IMR-90 (cell line): ENCODE results near the gene POLR1D. TPM values are rescaled to one million over a fixed set of nuclear protein-coding genes. Genes with fewer than 3 reads are reported as not detected.

ENCODE experiments used
- ATAC-seq: fragments of 200-7000 bp; cut with Tn5 transposase; 2 replicates; pipeline ENCODE4 v1.9.1; 2020; ENCODE audit warnings: low read depth, mild to moderate bottlenecking, moderate library complexity
- BruUV-seq: library from RNA; stranded (reverse); fragments of 400-500 nt; replicated peaks from 2 replicates; lab custom pipeline; 2021; lab: Mats Ljungman, UMichigan
- CTCF ChIA-PET: fragments of 300-600 bp; formaldehyde crosslinking; extraction: SDS; loops from one replicate; lab custom pipeline; 2021; ENCODE audit warnings: antibody characterized with exemption; lab: Yijun Ruan, JAX
- POLR2A ChIA-PET: fragments of 300-600 bp; sonication (Branson Sonifier 250); formaldehyde crosslinking; loops from one replicate; lab custom pipeline; 2022; ENCODE audit warnings: antibody characterized with exemption; ENCODE audit not compliant: unreplicated experiment; lab: Charles Lee
- DNase-seq: peaks from one replicate; pipeline ENCODE4 v3.0.0; 2013
- H2AFZ ChIP-seq: replicated peaks from 2 replicates; pipeline ENCODE3; 2013; ENCODE audit warnings: low read length, mild to moderate bottlenecking; ENCODE audit not compliant: poor library complexity
- H2AK5ac ChIP-seq: 2 replicates; pipeline ENCODE4 v1.6.1; 2013; ENCODE audit warnings: low read depth, low read length, inconsistent platforms
- H2AK9ac ChIP-seq: replicated peaks from 2 replicates; pipeline ENCODE3; 2013; ENCODE audit warnings: mild to moderate bottlenecking, low read depth, low read length, moderate library complexity; ENCODE audit not compliant: poor library complexity
- H2BK120ac ChIP-seq: 2 replicates; pipeline ENCODE4 v1.6.1; 2013; ENCODE audit warnings: low read depth, low read length, inconsistent platforms
- H2BK15ac ChIP-seq: 3 replicates; pipeline ENCODE4 v1.6.1; 2013; ENCODE audit warnings: low read depth, low read length, inconsistent platforms
- H2BK20ac ChIP-seq: 2 replicates; pipeline ENCODE4 v1.6.1; 2013; ENCODE audit warnings: low read depth, mild to moderate bottlenecking, inconsistent platforms, low read length, moderate library complexity
- H2BK5ac ChIP-seq: 2 replicates; pipeline ENCODE4 v1.6.1; 2013; ENCODE audit warnings: mild to moderate bottlenecking, low read depth, low read length, inconsistent platforms; ENCODE audit not compliant: poor library complexity, severe bottlenecking
- H3K14ac ChIP-seq: replicated peaks from 2 replicates; pipeline ENCODE4 v1.6.1; 2013; ENCODE audit warnings: low read depth, low read length, inconsistent platforms
- H3K18ac ChIP-seq: 2 replicates; pipeline ENCODE4 v1.6.1; 2013; ENCODE audit warnings: low read depth, low read length, control low read depth
- H3K23ac ChIP-seq: 2 replicates; pipeline ENCODE4 v1.6.1; 2013; ENCODE audit warnings: low read depth, low read length, inconsistent platforms
- H3K27ac ChIP-seq: 2 replicates; pipeline ENCODE4 v1.5.1; 2013; ENCODE audit warnings: mild to moderate bottlenecking, control low read depth, low read length; ENCODE audit not compliant: insufficient read depth
- H3K27me3 ChIP-seq: 2 replicates; pipeline ENCODE4 v1.6.1; 2013; ENCODE audit warnings: low read length; ENCODE audit not compliant: control insufficient read depth, insufficient read depth
- H3K36me3 ChIP-seq: 2 replicates; pipeline ENCODE4 v1.6.1; 2013; ENCODE audit warnings: low read length, mixed read lengths; ENCODE audit not compliant: control insufficient read depth, insufficient read depth
- H3K4ac ChIP-seq: 2 replicates; pipeline ENCODE4 v1.6.1; 2013; ENCODE audit warnings: low read depth, low read length, inconsistent platforms
- H3K4me1 ChIP-seq: 2 replicates; pipeline ENCODE4 v1.6.1; 2013; ENCODE audit warnings: low read length, mixed read lengths; ENCODE audit not compliant: control insufficient read depth, insufficient read depth
- H3K4me2 ChIP-seq: 2 replicates; pipeline ENCODE4 v1.6.1; 2013; ENCODE audit warnings: low read depth, mild to moderate bottlenecking, control low read depth, low read length, moderate library complexity
- H3K4me3 ChIP-seq: 2 replicates; pipeline ENCODE4 v1.5.1; 2013; ENCODE audit warnings: low read depth, mild to moderate bottlenecking, control low read depth, low read length, moderate library complexity; ENCODE audit not compliant: insufficient read depth
- H3K56ac ChIP-seq: 2 replicates; pipeline ENCODE4 v1.6.1; 2013; ENCODE audit warnings: low read length, inconsistent platforms; ENCODE audit not compliant: insufficient read depth; ENCODE audit errors: extremely low read depth
- H3K79me1 ChIP-seq, 2 experiments: 2 replicates each; pipeline ENCODE4 v1.6.1; 2013; ENCODE audit warnings: low read length in 2 of 2, inconsistent platforms in 1 of 2, low read depth in 1 of 2
- H3K9ac ChIP-seq: 2 replicates; pipeline ENCODE4 v1.6.1; 2013; ENCODE audit warnings: low read depth, low read length, control low read depth
- H3K9me1 ChIP-seq: 2 replicates; pipeline ENCODE4 v1.6.1; 2013; ENCODE audit warnings: low read length, inconsistent platforms; ENCODE audit not compliant: insufficient read depth
- H3K9me3 ChIP-seq: 2 replicates; pipeline ENCODE4 v1.6.1; 2013; ENCODE audit warnings: low read length; ENCODE audit not compliant: control insufficient read depth, insufficient read depth
- H4K20me1 ChIP-seq: 2 replicates; pipeline ENCODE4 v1.6.1; 2013; ENCODE audit warnings: low read length, inconsistent platforms; ENCODE audit not compliant: insufficient read depth
- H4K5ac ChIP-seq: 2 replicates; pipeline ENCODE4 v1.6.1; 2013; ENCODE audit warnings: mild to moderate bottlenecking, low read depth, low read length, control low read depth
- H4K8ac ChIP-seq, 2 experiments: 2 replicates each; pipeline ENCODE4 v1.6.1; 2013; ENCODE audit warnings: low read depth in 2 of 2, low read length in 2 of 2, control low read depth in 1 of 2, inconsistent platforms in 1 of 2
- H4K91ac ChIP-seq: 2 replicates; pipeline ENCODE4 v1.6.1; 2013; ENCODE audit warnings: low read depth, low read length, inconsistent platforms; ENCODE audit not compliant: insufficient read depth
- BHLHE40 ChIP-seq: fragments of 150-350 bp; IDR thresholded peaks from 2 replicates; pipeline ENCODE4 v1.6.1; 2016; ENCODE audit warnings: mild to moderate bottlenecking, low read depth, low read length
- CEBPB ChIP-seq: IDR thresholded peaks from 2 replicates; pipeline ENCODE4 v1.6.1; 2012; ENCODE audit warnings: low read depth, low read length, improper control_type of control experiment
- CHD1 ChIP-seq: IDR thresholded peaks from 2 replicates; pipeline ENCODE4 v1.6.1; 2012; ENCODE audit warnings: low read depth, low read length, improper control_type of control experiment
- CTCF ChIP-seq: conservative IDR thresholded peaks from 2 replicates; pipeline ENCODE4 v1.5.1; 2012; ENCODE audit warnings: mild to moderate bottlenecking, low read depth, low read length, improper control_type of control experiment
- ELK1 ChIP-seq: fragments of 150-350 bp; IDR thresholded peaks from 2 replicates; pipeline ENCODE4 v1.6.1; 2016; ENCODE audit warnings: low read depth, mild to moderate bottlenecking, low read length, moderate library complexity, borderline replicate concordance
- FOS ChIP-seq: fragments of 150-350 bp; IDR thresholded peaks from 2 replicates; pipeline ENCODE4 v1.6.1; 2016; ENCODE audit warnings: low read depth, low read length
- MAZ ChIP-seq: IDR thresholded peaks from 2 replicates; pipeline ENCODE4 v1.6.1; 2012; ENCODE audit warnings: low read depth, mild to moderate bottlenecking, low read length, improper control_type of control experiment, moderate library complexity, borderline replicate concordance
- MXI1 ChIP-seq: IDR thresholded peaks from 2 replicates; pipeline ENCODE4 v1.6.1; 2012; ENCODE audit warnings: low read depth, mild to moderate bottlenecking, low read length, moderate library complexity, borderline replicate concordance
- NFE2L2 ChIP-seq: fragments of 150-350 bp; IDR thresholded peaks from 2 replicates; pipeline ENCODE4 v1.6.1; 2016; ENCODE audit warnings: low read depth, mild to moderate bottlenecking, low read length
- POLR2A ChIP-seq: IDR thresholded peaks from 2 replicates; pipeline ENCODE4 v1.6.1; 2012; ENCODE audit warnings: mild to moderate bottlenecking, low read depth, low read length
- RAD21 ChIP-seq: IDR thresholded peaks from 2 replicates; pipeline ENCODE4 v1.6.1; 2012; ENCODE audit warnings: low read length, improper control_type of control experiment
- RCOR1 ChIP-seq: IDR thresholded peaks from 2 replicates; pipeline ENCODE4 v1.6.1; 2012; ENCODE audit warnings: mild to moderate bottlenecking, low read length, improper control_type of control experiment; ENCODE audit not compliant: insufficient replicate concordance
- RFX5 ChIP-seq: IDR thresholded peaks from 2 replicates; pipeline ENCODE4 v1.8.0; 2012; ENCODE audit warnings: low read depth, mild to moderate bottlenecking, low read length, moderate library complexity
- SMC3 ChIP-seq: fragments of 150-350 bp; IDR thresholded peaks from 2 replicates; pipeline ENCODE4 v1.6.1; 2016; ENCODE audit warnings: low read depth, mild to moderate bottlenecking, antibody characterized with exemption, low read length, moderate library complexity
- WGBS, 2 experiments: methylation state at CpG; one replicate each; pipeline versions ENCODE4 v1.1.5 to v1.1.7; 2013; ENCODE audit warnings: missing lambda C conversion rate in 2 of 2; ENCODE audit not compliant: insufficient read length in 1 of 2; ENCODE audit errors: extremely low coverage in 2 of 2; 5-methylcytosine and 5-hydroxymethylcytosine counted together
- dilution Hi-C: fragments of 300-500 bp; cut with HindIII; formaldehyde crosslinking; loops from one replicate; pipeline ENCODE4 v1.14.3; 2018; ENCODE audit warnings: low sequenced_read_pairs; ENCODE audit not compliant: unreplicated experiment
- in situ Hi-C: fragments of 300-500 bp; cut with MboI; formaldehyde crosslinking; loops from 3 replicates; pipeline ENCODE4 v1.14.3; 2019; ENCODE audit warnings: low sequenced_read_pairs, inconsistent platforms, mixed read lengths
- intact Hi-C: fragments of 100-400 bp; cut with micrococcal nuclease; formaldehyde crosslinking; loops from 2 replicates; pipeline ENCODE4 v1.10.0; 2022
- polyA plus RNA-seq, 3 experiments: library from polyadenylated mRNA; depleted of rRNA; stranded (reverse); fragments of >200 nt; gene quantifications; 2 replicates each; pipeline ENCODE4 v1.2.3, GENCODE V29; 2012; ENCODE audit warnings: low replicate concordance in 1 of 3
- total RNA-seq: library from RNA; depleted of rRNA; stranded (reverse); fragments of >200 nt; gene quantifications from 2 replicates; pipeline ENCODE4 v1.2.3, GENCODE V29; 2012
- TF ChIP-seq, protein P1 (sequence below): fragments of 150-350 bp; IDR thresholded peaks from 2 replicates; pipeline ENCODE4 v1.6.1; 2017; ENCODE audit warnings: mild to moderate bottlenecking, antibody characterized with exemption, low read length, low read depth

Gene POLR1D
- total and polyA plus RNA-seq, 2 of the 4 experiments (the other 2 are of a cell fraction), result 65.4 to 110 TPM

GRCh38 chr13:27595055-27595811, 26.5 kb upstream of the POLR1D start:
- Histone ChIP-seq H2AK5ac (no peak overlapping the region), H3K9me3 (no peaks in the 10 kb centered on the region), H3K4me3 (no peak overlapping the region), H2AK9ac (no peak overlapping the region), H3K4me2 (no peak overlapping the region), H3K14ac (no peak overlapping the region; the same call in 1 of the 2 replicates), H2BK120ac (no peak overlapping the region), H3K36me3 (no peaks in the 10 kb centered on the region), H3K23ac (no peak overlapping the region; the same call in 1 of the 2 replicates), H2BK15ac (no peak overlapping the region), H4K5ac (no peak overlapping the region), H3K79me1 (peaks cover 24 to 31% of the 10 kb centered on the region in 2 experiments; a peak in 3 of 4 replicates), H4K8ac (no peak overlapping the region), H3K27ac (no peak overlapping the region), H3K9ac (no peak overlapping the region), H2BK20ac (no peak overlapping the region), H3K27me3 (no peaks in the 10 kb centered on the region), H4K20me1 (no peaks in the 10 kb centered on the region), H3K4ac (no peak overlapping the region), H2AFZ (no peak overlapping the region), H4K91ac (no peak overlapping the region), H3K4me1 (0 out of 2 replicates have a peak, but pooled peaks cover 2% of the 10 kb centered on the region), H3K18ac (no peak overlapping the region), H3K56ac (no peak overlapping the region), H3K9me1 (peaks cover 3% of the 10 kb centered on the region; the same call in 1 of the 2 replicates), H2BK5ac (no peak overlapping the region)
- intact Hi-C loops (no loop called here), dilution Hi-C loops (no loop called here), in situ Hi-C loops (no loop called here)
- DNase-seq (no peak), ATAC-seq (no peak)
- no TSS peak for BruUV-seq
- ChIA-PET CTCF (no interaction called here), POLR2A (no interaction called here)
- 90% methylated on average over 1 of the region's 2 CpGs; no CpG with 5 or more reads in 1 of the 2 experiments for WGBS, 2 experiments
- TF ChIP-seq RAD21 (no peak), RFX5 (no peak), BHLHE40 (no peak), NFE2L2 (no peak), MXI1 (no peak), MAZ (no peak), CHD1 (no peak), SMC3 (no peak), CEBPB (no peak), POLR2A (no peak), FOS (no peak), ELK1 (no peak), CTCF (no peak), RCOR1 (no peak)
- TF ChIP-seq, protein P1, sequence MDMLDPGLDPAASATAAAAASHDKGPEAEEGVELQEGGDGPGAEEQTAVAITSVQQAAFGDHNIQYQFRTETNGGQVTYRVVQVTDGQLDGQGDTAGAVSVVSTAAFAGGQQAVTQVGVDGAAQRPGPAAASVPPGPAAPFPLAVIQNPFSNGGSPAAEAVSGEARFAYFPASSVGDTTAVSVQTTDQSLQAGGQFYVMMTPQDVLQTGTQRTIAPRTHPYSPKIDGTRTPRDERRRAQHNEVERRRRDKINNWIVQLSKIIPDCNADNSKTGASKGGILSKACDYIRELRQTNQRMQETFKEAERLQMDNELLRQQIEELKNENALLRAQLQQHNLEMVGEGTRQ, result no peak
